C4-2B (cell line): Measurements from ENCODE around the gene ADRB2.

ENCODE experiments used
- CTCF ChIP-seq: fragments of 450-650 bp; conservative IDR thresholded peaks from 2 replicates; pipeline ENCODE4 v1.5.1; 2017; ENCODE audit warnings: mild to moderate bottlenecking
- ZFX ChIP-seq: fragments of 450-650 bp; IDR thresholded peaks from 2 replicates; pipeline ENCODE4 v1.6.1; 2017

- TF ChIP-seq CTCF (no peak), ZFX (no peak)
Measured at GRCh38 chr5:148805326-148806290, 20.8 kb upstream of the ADRB2 start.
